ENCODE measurements around the gene SH3RF3.

The SH3RF3 gene

DNA sequence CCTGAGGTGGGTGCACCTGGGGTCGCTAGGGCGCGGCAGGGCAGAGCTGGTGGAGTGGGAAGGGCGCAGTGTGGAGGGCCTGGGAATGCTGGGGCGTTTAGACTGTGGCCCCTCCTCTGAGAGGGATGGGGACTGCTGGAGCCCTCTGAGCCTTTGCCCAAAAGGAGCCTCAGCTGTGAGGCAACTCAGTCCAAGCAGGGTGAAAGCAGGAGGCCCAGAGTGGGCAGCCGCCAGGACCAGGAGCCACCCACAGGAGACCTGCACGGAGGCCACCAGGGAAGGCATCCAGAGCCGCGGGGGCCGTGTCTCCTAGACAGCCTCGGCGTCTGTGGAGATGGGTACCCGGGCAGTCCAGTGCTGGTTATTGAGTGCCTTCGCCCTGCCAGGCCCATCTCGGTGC is 369.9 kb downstream of the SH3RF3 start:
- no peak for DNase-seq (ENCODE audit: low read depth in 2 of 2)

DNA sequence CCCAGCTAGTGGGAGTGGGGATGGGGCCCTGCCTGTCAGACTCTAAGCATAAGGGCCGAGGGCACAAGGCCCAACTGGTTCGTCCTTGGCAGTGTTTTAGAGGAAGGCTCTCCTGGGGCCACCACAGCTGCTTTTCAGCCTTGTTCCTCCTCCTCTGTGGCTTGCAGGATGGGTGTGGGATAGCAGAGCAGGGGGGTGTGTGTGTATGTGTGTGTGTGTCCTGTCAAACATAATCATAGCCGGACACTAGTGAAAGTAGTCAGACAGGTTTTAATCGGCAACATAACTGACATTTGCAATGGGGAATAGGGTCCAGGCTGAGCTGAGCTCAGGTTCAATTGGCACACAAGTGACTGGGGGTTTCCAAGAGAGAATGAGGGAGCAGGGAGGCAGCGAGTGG is 370.6 kb downstream of the SH3RF3 start:
- no peak for DNase-seq (ENCODE audit: low read depth in 2 of 2)

DNA sequence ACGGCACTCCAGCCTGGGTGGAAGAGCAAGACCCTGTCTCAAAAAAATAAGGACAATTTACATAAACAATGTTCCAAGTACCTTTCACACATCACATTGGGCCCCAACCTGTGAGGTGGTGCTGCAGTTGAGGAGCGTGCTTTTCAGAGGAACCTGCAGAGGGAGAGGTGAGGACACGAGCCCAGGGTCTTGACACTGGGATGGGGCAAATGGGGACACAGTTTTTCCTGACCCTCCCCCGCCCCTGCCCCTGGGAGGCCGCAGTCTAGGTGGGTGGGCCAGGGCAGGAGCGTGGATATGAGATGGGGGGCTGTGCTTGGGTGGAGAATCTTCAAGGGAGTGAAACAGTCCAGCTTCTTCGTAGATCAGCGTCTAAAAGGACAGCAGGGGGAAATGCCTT is 371.9 kb downstream of the SH3RF3 start:
- DNase-seq (ENCODE audit: low read depth in 2 of 2), result no peak

DNA sequence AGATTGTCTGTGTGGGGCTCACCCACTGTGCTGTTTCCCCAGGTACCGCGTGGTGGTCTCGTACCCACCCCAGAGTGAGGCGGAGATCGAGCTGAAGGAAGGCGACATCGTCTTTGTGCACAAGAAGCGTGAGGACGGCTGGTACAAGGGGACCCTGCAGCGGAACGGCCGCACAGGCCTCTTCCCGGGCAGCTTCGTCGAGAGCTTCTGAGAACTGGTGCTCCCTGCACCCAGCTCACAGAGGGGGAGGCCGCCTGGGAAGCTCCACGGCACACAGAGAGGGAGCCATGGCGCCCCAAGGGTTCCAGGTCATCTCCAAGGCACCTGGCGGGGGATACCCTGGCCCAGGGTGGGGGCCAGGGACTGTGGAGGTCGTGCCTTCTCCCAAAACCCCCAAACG is 372.5 kb downstream of the SH3RF3 start:
- DNase-seq (ENCODE audit: low read depth in 2 of 2), result no peak

DNA sequence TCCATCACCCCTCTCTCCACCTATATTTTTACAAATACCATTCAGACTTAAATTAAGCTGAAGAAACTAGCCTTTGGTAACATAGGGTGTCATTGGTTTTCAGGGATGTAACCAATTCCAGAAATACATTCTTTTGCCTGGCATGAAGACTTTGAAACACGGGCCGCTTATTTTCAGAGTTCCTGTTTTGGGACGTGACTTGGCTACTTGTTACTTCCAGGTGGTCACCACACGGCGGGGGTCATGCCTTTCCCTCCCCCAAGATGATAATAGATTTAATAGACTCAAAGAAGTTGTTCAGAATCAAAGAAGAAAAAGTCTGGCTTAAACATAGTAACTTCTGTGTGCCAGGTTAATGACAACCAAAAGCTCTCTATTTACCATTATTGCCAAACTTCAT is 374.2 kb downstream of the SH3RF3 start:
- DNase-seq (ENCODE audit: low read depth in 2 of 2), result no peak

DNA sequence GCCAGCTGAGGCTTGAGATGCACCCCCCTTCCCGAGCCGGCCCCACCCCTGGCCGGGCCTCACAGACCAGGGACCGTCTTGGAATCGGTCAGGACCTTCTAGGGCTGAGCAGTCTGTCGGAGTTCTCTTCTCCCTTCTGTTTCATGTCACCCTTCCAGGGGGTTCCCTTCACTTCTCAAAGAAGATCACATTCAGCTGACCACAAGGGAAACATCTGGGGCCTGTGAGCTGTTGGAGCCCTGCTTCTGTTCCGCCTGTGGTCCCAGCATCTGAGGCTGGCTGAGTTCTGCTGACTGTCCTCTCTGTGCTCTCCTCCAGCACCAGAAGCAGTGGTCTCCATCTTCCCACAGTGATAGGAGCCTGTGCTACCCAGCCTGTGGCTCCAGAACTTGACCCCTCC is 378.2 kb downstream of the SH3RF3 start:
- DNase-seq (ENCODE audit: low read depth in 2 of 2), result no peak

DNA sequence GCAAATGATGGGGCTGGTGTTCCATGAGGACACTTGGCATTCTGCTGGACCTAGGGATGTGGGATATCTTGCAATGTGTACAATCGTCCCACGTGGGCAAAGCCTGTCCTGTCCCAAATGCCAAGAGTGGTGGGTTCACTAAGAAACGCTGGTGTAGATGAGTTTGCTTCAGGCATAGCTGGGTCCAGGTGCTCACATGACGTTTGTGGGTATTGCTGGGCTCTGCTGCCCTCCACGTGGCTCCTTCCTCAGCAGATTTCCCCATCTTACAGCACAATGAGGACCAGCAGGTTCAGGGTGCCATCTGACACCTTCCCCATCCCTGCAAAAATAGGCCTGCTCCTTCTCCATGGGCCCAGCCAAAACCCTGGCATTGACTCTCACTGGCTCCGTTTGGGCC is 378.8 kb downstream of the SH3RF3 start:
- no peak for DNase-seq (ENCODE audit: low read depth in 2 of 2)

DNA sequence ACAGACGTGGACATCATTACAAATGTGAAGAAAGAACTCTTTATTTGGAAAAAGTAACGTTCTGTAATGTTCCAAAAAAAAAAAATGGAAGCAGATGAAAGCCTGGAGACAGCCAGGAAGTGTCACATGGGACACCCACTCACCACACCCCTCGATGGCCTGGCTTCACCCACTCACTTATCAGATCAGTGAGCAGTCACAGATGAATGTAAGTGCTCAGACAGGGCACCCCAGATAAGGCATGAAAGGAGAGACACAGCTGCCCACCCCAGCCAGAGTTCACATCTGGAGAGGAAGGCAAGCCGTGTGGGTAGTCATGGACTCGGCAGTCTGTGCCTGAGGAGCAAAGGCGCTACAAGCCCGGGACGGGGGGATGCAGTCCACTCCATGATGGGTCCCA is 379.6 kb downstream of the SH3RF3 start:
- no peak for DNase-seq (ENCODE audit: low read depth in 2 of 2)

DNA sequence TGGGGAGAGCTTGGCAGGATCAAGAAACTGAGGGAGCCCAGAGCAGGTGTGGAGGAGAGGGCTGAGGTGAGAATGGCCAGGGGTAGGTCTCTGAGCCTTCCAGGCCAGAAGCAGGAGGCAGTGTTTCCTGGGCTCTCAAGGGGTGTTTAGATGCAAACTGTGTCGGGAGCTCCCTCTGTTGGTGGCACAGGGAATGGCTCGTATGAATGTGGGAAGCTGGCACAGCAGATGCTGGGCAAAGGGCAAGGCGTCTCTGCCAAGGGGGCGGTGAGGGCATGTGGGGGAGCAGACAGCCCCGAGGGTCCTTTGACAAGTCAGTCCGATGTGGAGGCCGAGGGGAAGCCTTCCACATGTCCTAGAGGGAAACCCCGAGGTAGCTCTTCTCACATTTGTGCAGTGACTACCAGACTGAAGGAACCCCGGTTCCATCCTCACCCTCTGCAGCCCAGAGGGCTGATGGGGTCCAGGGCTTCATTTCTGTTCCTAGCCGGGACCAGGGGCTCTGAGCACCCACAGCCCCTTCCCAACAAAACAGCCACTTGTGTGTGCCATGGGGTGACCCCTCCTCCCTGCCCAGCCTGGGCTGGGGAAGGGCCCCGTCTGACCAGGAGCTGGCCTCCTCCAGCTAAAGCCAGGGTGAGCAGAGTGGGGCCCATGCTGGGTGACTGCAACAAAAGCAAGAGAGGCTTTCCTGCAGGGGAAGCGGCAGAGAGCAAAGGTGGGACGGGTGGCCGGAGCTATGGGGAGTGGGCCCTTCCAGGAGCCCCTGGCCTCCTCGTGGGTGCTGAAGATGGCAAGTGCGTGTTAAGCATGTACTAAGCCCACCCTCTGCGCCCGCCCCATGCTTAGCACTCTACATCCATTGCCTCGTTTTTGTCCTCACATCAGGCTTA is 381.4 kb downstream of the SH3RF3 start:
- DNase-seq (ENCODE audit: low read depth in 2 of 2), result peak; percentile 46 to 53

DNA sequence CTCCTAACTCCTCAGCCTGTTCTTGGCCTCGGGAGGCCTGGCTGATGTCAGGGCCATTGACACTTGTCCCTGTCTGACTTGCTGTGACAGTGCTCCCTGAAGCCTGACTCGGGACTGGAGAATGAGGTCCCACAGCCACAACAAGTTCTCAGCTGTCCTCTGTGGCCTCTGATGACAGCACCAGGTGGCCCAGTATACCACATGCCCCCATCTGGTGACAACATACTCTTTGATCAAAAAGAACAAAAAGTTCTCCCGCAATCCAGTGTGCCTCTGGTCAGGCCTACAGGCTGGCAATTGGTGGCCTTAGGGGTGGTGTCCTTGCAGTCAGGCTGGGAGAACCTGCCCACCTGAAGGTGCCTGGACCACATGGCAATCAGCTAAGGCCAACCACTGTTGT is 382.2 kb downstream of the SH3RF3 start:
- no peak for DNase-seq (ENCODE audit: low read depth in 2 of 2)

DNA sequence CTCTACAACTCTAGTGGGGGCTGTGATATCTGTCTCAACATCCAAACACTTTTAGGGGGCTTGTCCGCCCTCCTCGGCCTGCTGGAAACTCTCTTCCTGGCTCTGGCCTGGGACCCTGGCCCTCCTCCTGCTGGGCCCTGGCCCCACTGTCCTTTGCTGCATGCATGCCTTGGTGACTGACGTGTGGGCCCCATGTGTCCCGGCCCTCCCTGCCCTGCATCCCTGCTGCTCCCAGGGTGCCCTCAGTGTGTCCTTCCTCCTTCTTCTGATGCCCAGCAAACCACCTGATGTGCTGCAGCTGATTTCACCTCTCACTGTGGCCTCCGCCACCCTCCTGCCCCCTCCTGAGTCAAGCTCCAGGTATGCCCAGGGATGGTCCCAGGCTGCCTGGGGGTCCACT is 383.1 kb downstream of the SH3RF3 start:
- no peak for DNase-seq (ENCODE audit: low read depth in 2 of 2)

DNA sequence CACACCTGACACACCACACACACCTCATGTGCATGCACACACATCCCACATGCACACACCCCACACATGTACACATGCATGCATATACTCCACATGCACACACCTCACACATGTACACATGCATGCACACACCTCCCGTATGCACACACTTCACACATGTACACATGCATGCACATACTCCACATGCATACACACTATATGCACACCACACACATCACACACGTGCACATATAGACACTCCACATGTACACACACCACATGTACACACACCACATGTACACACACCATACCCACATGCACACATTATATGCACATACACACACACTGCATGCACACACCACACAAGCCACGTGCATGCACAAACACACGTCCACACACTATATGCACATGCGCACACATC is 384.2 kb downstream of the SH3RF3 start:
- no peak for DNase-seq (ENCODE audit: low read depth in 2 of 2)

DNA sequence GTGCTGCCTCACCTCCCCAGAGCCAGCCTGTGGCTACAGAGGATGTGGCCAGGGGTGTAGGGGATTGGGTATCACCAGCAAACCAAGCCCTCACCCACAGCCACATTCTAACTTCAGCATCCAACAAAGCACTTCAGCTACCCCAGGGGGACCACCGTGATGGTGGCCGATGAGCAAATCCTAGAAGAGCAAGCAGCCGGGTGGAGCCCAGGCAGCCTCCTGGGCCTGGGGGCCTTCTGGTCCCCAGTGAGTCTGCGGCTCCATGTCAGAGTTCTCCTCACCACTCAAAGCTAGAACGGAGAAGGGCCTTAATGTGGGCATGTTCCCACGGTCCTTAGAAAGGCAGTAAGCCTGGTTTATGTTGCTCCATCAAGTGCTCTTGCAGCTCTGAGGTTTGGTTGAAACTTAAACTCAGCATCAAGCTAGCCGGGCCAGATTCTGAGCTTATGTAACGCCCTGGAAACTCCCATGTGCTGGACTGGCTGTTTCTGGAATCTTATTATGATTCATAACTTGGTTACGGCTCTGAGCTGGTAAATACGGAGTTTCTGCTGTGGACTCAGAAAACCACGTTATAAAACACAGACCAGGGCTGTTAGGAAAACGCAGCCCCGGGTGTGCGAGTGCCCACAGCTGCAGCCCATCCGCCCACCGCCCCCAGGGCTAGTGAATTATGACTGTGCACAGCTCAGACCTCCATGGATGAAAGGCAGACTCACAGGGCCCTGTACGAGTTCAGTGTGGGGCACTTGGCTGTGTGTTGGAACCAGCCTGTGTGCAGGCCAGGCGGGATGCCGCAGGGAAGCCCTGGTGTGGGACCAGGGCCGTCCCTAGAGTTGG is 385.0 kb downstream of the SH3RF3 start:
- no peak for DNase-seq (ENCODE audit: low read depth in 2 of 2)

DNA sequence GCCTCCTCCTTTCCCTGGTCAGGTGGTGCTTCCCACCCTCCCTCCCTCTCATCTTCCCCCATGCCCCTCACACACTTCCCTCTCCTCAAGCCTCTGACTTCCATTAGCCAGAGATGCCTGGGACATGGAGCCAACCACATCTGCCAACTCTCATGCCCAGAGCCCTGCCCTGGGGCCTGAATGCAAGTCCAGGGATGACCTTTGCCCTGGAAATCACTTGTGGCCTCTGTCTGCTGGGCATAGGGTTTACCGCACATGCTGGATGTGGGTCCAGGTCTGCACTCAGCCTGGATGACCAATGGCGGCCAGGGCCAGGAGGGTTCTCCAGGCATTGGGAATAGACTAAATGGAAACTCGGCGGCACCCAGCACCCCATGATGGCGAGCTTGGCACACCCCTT is 385.9 kb downstream of the SH3RF3 start:
- no peak for DNase-seq (ENCODE audit: low read depth in 2 of 2)

DNA sequence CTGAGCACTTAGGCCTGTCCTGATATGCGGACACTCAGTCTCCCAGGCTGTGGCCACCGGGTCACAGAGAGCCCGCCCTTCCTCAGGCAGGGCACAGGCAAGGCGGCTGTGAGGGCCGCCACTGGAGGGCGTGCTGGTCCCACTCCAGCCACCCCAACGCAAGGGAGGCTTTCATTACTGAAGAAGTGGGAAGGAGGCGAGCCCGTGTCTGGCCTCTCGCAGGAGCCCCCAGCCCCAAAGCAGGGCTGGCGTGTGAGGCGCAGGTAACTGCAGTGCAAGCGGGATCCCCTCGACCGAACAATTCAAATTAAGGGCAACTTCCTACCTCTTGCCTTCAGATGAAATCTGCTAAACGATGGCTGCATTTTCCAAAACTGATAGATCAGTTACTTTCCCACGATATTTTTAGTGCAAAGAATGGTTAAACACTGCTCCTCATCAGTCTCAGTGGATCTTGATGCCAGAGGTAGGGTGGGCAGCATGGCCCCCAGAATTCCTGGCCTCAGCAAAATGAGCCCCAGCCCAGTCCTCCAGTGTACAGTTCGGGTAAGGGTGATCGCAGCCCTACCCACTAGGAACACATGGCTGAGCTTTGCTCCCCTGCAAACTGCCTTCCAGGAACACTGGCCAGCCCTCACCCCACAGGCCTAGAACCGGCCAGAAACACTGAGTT is 387.6 kb downstream of the SH3RF3 start:
- no peak for DNase-seq (ENCODE audit: low read depth in 2 of 2)

DNA sequence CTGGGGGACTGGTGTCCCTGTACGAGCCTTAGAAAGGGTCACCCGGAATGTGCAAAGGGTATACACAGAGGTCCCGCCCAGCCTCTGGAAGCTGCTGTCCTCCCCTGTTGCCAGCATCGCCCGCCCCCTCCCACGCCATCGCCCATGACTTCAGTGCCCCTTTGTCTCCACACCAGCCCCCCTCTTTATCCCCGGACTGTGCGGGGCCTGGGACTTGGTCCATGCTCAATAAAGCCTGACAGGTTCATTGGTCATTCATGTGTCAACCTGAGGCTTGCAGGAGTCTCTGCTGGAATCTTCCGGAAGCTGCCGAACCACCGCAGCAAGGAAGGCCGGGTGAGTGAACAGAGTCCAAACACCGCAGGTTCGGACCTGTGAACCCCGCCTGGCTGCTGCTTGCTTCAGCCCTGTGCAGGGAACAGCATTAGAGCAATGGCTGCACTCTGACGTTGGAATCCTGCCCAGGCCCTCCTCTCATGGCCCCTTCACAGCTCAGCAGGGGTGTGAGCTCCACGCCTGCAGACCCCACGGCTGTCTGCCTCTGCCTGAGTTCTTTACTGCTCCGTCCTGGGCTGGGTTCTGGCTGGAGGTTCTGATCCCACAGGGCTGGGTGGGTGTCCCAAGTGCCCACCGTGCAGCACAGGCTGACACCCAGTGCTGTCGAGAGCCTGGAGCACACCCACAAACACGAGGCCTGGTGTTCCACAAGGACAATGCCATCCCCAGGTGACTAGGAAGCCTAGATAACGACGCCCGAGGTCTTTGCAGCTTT is 388.3 kb downstream of the SH3RF3 start:
- no peak for DNase-seq (ENCODE audit: low read depth in 2 of 2)

DNA sequence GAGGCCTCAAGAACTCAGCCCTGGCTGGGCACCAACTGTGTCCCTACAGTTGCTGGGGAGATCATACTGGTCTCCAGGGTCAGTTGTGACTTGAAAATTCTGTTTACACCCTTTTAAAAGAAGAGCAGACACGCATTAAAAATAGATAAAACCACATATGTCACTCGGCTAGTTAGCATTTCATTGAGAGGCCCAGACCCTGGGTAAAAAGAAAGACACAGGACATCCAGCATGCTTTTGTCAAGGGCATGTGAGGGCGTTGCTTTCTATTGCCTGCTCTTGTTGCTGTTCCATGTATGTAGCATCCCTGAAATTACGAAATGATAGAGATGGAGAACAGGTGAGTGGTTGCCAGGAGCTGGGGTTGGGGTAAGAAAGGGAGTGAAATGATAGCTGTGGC is 390.5 kb downstream of the SH3RF3 start:
- no peak for DNase-seq (ENCODE audit: low read depth in 2 of 2)

DNA sequence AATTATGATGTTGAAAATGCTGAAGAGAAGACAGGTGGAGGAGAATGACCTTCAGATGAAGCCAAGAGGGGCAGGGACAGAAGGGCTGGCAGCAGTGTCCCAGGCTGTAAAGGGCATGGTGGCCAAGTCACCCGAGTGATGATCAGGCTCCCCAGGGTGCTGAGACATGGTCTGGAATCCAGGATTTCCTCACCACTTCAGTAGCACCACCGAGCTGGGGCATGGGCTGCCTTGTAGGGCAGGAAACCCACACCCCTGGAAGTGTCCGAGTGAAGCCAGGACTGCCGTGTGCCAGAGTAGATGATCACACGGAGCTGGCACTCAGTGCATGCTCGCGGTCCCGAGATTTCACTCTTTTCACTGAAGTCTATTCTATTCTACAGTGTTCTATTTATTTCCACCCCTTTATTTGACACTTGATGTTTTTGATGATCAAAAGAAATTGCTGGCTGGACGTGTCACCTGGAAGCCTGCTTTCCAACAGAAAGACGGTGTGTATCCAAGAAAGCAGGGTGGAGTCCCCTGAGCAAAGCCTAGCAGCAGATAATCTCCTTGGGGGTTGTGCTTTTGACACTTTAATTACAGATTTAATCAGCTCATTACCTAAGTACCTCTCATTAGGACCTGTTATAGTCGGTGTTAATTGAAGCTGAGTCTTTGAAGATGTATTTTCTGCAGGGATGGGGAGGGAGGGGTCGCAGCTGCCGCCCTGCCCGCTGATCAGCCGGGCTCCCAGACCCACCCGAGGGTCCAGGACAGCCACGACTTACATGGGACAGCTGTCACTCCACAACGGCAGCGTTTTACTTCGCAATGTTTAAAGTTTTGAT is 392.4 kb downstream of the SH3RF3 start:
- DNase-seq (ENCODE audit: low read depth in 2 of 2), result no peak

DNA sequence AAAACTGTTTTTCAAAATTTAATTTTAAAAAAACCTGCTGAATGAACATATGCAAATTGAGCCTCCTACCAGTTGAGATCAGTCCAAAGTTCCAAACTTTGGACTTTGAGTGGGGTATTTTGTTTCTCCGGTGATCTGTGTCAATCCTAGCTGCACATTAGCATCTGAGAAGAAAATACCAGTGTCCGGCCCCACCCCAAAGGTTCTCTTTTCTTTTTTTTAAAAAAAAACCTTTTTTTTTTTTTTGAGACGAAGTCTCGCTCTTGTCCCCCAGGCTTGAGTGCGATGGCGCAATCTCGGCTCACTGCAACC is 393.0 kb downstream of the SH3RF3 start:
- DNase-seq (ENCODE audit: low read depth in 2 of 2), result no peak

DNA sequence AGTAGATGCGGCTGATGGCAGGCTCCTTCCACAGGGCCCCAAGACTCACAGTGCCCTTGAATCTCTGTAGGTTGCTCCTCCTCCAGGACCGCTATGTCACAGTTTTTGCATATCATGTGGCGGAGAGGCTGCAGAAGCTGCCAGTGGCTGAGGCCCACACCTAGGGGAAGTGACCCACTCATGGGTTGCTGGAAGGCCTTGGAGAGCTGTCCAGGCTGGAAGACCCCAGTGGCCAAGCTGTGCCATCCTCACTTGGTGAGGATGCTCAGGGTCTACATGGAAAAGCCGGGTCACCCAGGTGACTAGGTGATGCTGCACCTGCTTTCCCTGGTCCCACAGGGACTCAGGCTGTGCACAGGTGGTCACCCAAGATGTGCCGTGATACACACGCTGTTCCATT is 394.1 kb downstream of the SH3RF3 start:
- DNase-seq (ENCODE audit: low read depth in 2 of 2), result no peak

All from stimulated activated CD8-positive, alpha-beta memory T cell treated with anti-CD3 and anti-CD28 coated beads, Interleukin-2, amount 100 ng/mL, for 1 hour (primary cell).